ENCODE measurements around the gene MYO5A.

MYO5A gene

DNA sequence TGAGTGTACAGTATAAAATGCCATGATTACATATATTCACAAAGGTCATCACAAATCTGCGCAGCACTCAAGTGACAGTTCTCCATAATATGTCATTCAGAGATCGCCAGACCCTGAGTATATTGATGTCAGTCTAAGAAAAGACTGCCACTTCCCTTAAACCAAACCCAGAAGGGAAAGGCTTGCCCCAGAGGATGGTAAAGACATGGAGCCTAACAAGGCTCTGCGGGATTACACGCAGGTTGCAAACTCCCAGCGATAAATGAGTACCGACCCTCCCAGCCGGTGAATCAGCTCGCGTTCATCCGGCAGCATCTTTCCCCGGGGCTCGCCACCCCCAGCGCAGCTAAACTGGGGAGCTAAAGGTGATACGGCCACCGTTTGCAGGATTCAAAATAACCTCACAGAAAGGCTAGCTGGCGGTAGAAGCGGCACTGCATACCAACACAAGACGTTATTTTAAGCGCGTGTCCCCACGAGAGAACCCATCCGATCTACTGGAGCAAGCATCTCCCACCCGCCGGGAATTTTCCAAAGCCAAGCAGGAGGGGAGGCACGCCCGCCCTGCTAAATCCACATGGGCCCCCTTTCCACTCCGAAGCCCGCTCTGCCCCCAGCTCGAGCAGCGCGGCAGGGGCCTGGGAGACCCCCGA lies 643 bp downstream of the MYO5A start:
- Histone ChIP-seq H3K4me3 (ENCODE audit: control insufficient read depth in 1 of 7, extremely low read depth in 1 of 7, insufficient read depth in 4 of 7, low read depth in 2 of 7, low read length in 6 of 7) (peak overlapping the region; percentile 42 to 84 (median 74)), H3K27ac (ENCODE audit: insufficient read depth in 1 of 2, low read depth in 1 of 2, low read length in 2 of 2, poor library complexity in 1 of 2, severe bottlenecking in 2 of 2) (peak overlapping the region in 1 of 2 experiments; percentile 50), H3K9me3 (ENCODE audit: control extremely low read depth in 1 of 5, control insufficient read depth in 4 of 5, insufficient read depth in 2 of 5, low read depth in 1 of 5, low read length in 4 of 5) (no peaks in the 10 kb centered on the region), H3K27me3 (replicated peaks in 2 of 5; ENCODE audit: control insufficient read depth in 4 of 5, insufficient read depth in 5 of 5, low read length in 4 of 5) (peaks cover 0 to 19% (median 8%) of the 10 kb centered on the region in 5 experiments), H3K36me3 (ENCODE audit: control insufficient read depth in 4 of 4, insufficient read depth in 4 of 4, low read length in 3 of 4) (no peaks in the 10 kb centered on the region), H3K4me1 (ENCODE audit: control extremely low read depth in 1 of 4, control insufficient read depth in 4 of 4, insufficient read depth in 4 of 4, low read length in 3 of 4) (peaks cover 9 to 21% (median 16%) of the 10 kb centered on the region in 4 experiments)
- ChIA-PET POLR2A (interaction anchor here (0.6 kb wide), 2 partner anchors 61 to 90 kb away, joined by 3 read pairs; no protein-coding TSS in a partner anchor), CTCF (interaction anchor here (0.9 to 1.5 kb wide), 7 partner anchors 31 to 271 kb away, joined by 3 to 6 read pairs (median 4); no protein-coding TSS in a partner anchor)
- peak in 1 of 3 donors; percentile 21 for DNase-seq
- WGBS (ENCODE audit: insufficient coverage), result 3% methylated on average over 30 of the region's 32 CpGs

DNA sequence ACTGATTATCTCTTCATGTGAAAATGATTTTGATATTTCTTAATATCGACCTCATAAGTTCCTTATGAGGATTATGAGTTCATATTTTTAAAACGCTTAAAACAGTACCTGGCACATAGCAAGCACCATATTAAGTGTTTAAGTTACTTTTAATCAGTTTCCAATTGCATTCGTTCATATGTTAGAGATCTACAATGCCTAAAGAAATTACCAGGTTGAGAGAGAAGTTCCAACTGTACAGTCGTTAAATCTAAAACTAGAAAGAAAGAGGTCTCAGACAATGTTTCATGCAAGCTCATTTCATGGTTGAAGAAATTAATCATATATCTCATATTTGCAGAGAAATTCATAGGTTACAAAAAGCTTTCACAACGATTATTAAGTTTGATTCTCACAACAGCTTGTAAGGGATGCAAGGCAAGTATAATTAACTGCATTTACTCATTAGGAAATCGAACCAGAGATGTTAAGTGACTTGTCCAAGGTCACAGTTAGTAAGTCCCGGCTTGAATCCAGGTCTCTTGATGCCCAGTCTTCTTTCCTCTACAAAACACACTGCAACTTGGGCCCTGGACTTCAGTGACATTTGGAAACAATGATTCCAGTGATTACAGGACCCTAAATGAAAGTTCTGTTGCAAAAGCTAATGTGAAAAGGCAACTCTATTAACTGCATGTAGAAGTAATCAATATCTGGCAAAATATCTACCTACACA lies 1.3 kb downstream of the MYO5A start:
- H3K9me3 ChIP-seq (ENCODE audit: control extremely low read depth in 1 of 5, control insufficient read depth in 4 of 5, insufficient read depth in 2 of 5, low read depth in 1 of 5, low read length in 4 of 5), result no peaks in the 10 kb centered on the region
- POLR2A ChIA-PET, result no interaction called here
- WGBS (ENCODE audit: insufficient coverage), result 89% methylated on average over 4 of the region's 7 CpGs
- H3K4me3 ChIP-seq (ENCODE audit: control insufficient read depth in 1 of 7, extremely low read depth in 1 of 7, insufficient read depth in 4 of 7, low read depth in 2 of 7, low read length in 6 of 7), result peak overlapping the region in 6 of 7 experiments; percentile 71 to 84 (median 76)
- CTCF ChIA-PET, result interaction anchor here (1.0 to 1.5 kb wide), 5 partner anchors 24 to 270 kb away, joined by 3 to 5 read pairs (median 4); no protein-coding TSS in a partner anchor
- H3K27ac ChIP-seq (ENCODE audit: insufficient read depth in 1 of 2, low read depth in 1 of 2, low read length in 2 of 2, poor library complexity in 1 of 2, severe bottlenecking in 2 of 2), result no peak overlapping the region
- H3K36me3 ChIP-seq (ENCODE audit: control insufficient read depth in 4 of 4, insufficient read depth in 4 of 4, low read length in 3 of 4), result no peaks in the 10 kb centered on the region
- no peak for DNase-seq
- H3K27me3 ChIP-seq (replicated peaks in 2 of 5; ENCODE audit: control insufficient read depth in 4 of 5, insufficient read depth in 5 of 5, low read length in 4 of 5), result peaks cover 0 to 19% (median 8%) of the 10 kb centered on the region in 5 experiments
- peaks cover 9 to 21% (median 16%) of the 10 kb centered on the region in 4 experiments for H3K4me1 ChIP-seq (ENCODE audit: control extremely low read depth in 1 of 4, control insufficient read depth in 4 of 4, insufficient read depth in 4 of 4, low read length in 3 of 4)

DNA sequence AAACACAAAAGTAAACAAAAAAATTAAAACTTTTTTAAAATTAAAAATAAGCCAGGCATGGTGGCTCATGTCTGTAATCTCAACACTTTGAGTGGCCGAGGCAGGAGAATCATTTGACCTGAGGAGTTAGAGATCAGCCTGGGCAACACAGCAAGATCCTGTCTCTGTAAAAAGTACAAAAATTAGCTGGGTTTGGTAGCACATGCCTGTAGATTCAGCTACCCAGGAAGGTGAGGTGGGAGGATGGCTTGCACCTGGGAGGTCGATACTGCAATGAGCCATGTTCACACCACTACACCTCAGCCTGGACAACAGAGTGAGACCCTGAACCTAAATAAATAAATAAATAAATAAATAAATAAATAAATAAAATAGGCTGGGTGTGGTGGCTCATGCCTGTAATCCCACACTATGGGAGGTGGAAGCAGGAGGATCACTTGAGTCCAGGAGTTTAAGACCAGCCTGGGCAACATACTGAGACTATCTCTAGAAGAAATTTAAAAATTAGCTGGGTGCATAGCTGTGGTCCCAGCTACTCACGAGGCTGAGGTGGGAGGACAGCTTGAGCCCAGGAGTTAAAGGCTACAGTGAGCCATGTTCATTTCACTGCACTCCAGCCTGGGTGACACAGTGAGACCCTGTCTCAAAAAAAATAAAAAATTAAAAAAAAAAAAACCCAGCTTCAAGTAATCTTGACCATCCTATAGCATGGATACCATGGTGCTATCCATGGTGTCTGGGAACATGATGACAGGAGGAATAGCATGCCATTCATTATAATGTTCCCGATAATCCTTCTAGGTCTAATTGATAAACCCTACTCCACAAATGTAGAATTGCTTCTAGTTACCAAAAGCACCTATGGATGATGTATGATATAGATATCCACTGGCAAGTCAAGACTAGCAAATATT lies 4.2 kb downstream of the MYO5A start:
- H3K9me3 ChIP-seq (ENCODE audit: control extremely low read depth in 1 of 5, control insufficient read depth in 4 of 5, insufficient read depth in 2 of 5, low read depth in 1 of 5, low read length in 4 of 5), result no peaks in the 10 kb centered on the region
- peaks cover 0 to 2% (median 0%) of the 10 kb centered on the region in 5 experiments for H3K27me3 ChIP-seq (replicated peaks in 2 of 5; ENCODE audit: control insufficient read depth in 4 of 5, insufficient read depth in 5 of 5, low read length in 4 of 5)
- no peak for DNase-seq
- peaks cover 6 to 13% (median 12%) of the 10 kb centered on the region in 4 experiments for H3K4me1 ChIP-seq (ENCODE audit: control extremely low read depth in 1 of 4, control insufficient read depth in 4 of 4, insufficient read depth in 4 of 4, low read length in 3 of 4)
- H3K36me3 ChIP-seq (ENCODE audit: control insufficient read depth in 4 of 4, insufficient read depth in 4 of 4, low read length in 3 of 4), result no peaks in the 10 kb centered on the region
- H3K27ac ChIP-seq (ENCODE audit: insufficient read depth in 1 of 2, low read depth in 1 of 2, low read length in 2 of 2, poor library complexity in 1 of 2, severe bottlenecking in 2 of 2), result no peak overlapping the region
- ChIA-PET POLR2A (no interaction called here), CTCF (interaction anchor here (0.8 to 1.6 kb wide), 5 partner anchors 15 to 67 kb away, joined by 3 to 5 read pairs (median 3); no protein-coding TSS in a partner anchor)
- 92% methylated on average over 2 of the region's 4 CpGs for WGBS (ENCODE audit: insufficient coverage)
- no peak overlapping the region for H3K4me3 ChIP-seq (ENCODE audit: control insufficient read depth in 1 of 7, extremely low read depth in 1 of 7, insufficient read depth in 4 of 7, low read depth in 2 of 7, low read length in 6 of 7)

DNA sequence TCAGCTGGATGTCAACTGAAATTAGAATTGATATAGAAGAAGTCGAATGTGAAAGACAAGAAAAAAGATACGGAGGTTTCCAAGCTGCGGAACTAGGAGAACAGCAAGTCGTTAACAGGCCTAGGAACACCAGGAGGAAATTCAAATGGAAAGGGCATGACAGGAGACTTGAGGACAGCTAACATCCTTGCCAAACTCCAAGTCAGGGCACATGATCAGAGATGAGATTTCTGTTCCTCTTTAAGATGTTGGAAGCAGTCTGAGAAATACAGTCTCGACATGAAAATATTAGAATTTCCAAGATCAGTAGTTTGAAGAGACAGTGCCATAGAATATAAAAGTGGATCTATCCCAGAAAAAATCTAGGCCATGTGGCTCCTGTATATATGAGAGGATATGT lies 5.0 kb downstream of the MYO5A start:
- no peak overlapping the region for H3K27ac ChIP-seq (ENCODE audit: insufficient read depth in 1 of 2, low read depth in 1 of 2, low read length in 2 of 2, poor library complexity in 1 of 2, severe bottlenecking in 2 of 2)
- H3K36me3 ChIP-seq (ENCODE audit: control insufficient read depth in 4 of 4, insufficient read depth in 4 of 4, low read length in 3 of 4), result no peaks in the 10 kb centered on the region
- no peaks in the 10 kb centered on the region for H3K9me3 ChIP-seq (ENCODE audit: control extremely low read depth in 1 of 5, control insufficient read depth in 4 of 5, insufficient read depth in 2 of 5, low read depth in 1 of 5, low read length in 4 of 5)
- DNase-seq, result no peak
- POLR2A ChIA-PET, result interaction anchor here (0.6 kb wide), 1 partner anchor 183 kb away, joined by 4 read pairs; no protein-coding TSS in a partner anchor
- CTCF ChIA-PET, result interaction anchor here (0.8 to 1.6 kb wide), 3 partner anchors 14 to 66 kb away, joined by 3 to 5 read pairs (median 3); no protein-coding TSS in a partner anchor
- no peak overlapping the region for H3K4me3 ChIP-seq (ENCODE audit: control insufficient read depth in 1 of 7, extremely low read depth in 1 of 7, insufficient read depth in 4 of 7, low read depth in 2 of 7, low read length in 6 of 7)
- WGBS (ENCODE audit: insufficient coverage), result 98% methylated on average over 4 of the region's 5 CpGs
- peaks cover 6 to 18% (median 11%) of the 10 kb centered on the region in 4 experiments for H3K4me1 ChIP-seq (ENCODE audit: control extremely low read depth in 1 of 4, control insufficient read depth in 4 of 4, insufficient read depth in 4 of 4, low read length in 3 of 4)
- no peaks in the 10 kb centered on the region for H3K27me3 ChIP-seq (replicated peaks in 2 of 5; ENCODE audit: control insufficient read depth in 4 of 5, insufficient read depth in 5 of 5, low read length in 4 of 5)

DNA sequence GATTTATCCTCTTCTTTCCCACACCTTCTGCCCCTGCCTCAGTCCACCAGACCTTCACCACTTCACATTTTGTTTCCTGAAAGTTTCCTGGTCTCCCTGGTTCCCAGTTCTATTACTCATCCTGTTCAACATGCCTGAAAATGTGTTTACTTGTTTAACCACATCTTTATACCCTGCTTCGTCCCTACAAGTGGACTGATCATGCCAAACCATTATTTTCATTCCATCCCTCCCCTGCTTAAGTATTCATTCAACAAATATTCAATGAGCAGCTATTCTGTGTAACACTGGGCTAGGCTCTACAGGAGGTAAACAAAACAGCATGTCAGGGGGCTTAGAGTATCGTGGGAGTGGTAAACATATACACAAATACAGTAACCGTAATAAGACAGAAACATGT lies 5.5 kb downstream of the MYO5A start:
- no peak overlapping the region for H3K27ac ChIP-seq (ENCODE audit: insufficient read depth in 1 of 2, low read depth in 1 of 2, low read length in 2 of 2, poor library complexity in 1 of 2, severe bottlenecking in 2 of 2)
- no peak for DNase-seq

DNA sequence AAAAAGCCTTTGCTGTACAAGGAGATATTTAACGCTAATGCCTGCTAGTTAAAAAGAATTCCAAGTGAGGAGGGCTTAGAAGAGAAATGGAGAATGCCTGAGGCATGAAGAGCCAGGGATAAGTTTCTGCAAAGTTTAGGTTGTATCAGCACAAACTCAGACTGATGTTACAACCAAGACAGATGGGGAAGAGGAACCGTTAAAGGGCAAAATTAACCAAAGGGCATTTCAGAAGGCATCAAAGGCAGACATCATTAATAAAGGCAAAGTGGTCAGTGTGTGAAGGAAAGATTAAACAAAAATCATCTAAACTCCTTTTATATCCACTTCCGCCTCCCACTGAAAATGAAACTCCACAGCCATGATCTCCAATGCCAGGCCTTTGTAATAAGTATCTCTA lies 7.0 kb downstream of the MYO5A start:
- ChIA-PET POLR2A (no interaction called here), CTCF (no interaction called here)
- WGBS (ENCODE audit: insufficient coverage), result no CpG with 5 or more reads among the region's 3 CpGs
- Histone ChIP-seq H3K27ac (ENCODE audit: insufficient read depth in 1 of 2, low read depth in 1 of 2, low read length in 2 of 2, poor library complexity in 1 of 2, severe bottlenecking in 2 of 2) (no peak overlapping the region), H3K9me3 (ENCODE audit: control extremely low read depth in 1 of 5, control insufficient read depth in 4 of 5, insufficient read depth in 2 of 5, low read depth in 1 of 5, low read length in 4 of 5) (no peaks in the 10 kb centered on the region), H3K4me3 (ENCODE audit: control insufficient read depth in 1 of 7, extremely low read depth in 1 of 7, insufficient read depth in 4 of 7, low read depth in 2 of 7, low read length in 6 of 7) (no peak overlapping the region), H3K4me1 (ENCODE audit: control extremely low read depth in 1 of 4, control insufficient read depth in 4 of 4, insufficient read depth in 4 of 4, low read length in 3 of 4) (peaks cover 0 to 15% (median 5%) of the 10 kb centered on the region in 4 experiments), H3K36me3 (ENCODE audit: control insufficient read depth in 4 of 4, insufficient read depth in 4 of 4, low read length in 3 of 4) (no peaks in the 10 kb centered on the region), H3K27me3 (replicated peaks in 2 of 5; ENCODE audit: control insufficient read depth in 4 of 5, insufficient read depth in 5 of 5, low read length in 4 of 5) (no peaks in the 10 kb centered on the region)
- DNase-seq, result no peak

More for the DNA sequence above, 5.5 kb downstream of the MYO5A start:
- ChIA-PET POLR2A (interaction anchor here (0.6 kb wide), 1 partner anchor 182 kb away, joined by 4 read pairs; no protein-coding TSS in a partner anchor), CTCF (interaction anchor here (0.9 to 1.6 kb wide), 3 partner anchors 14 to 66 kb away, joined by 3 to 5 read pairs (median 4); no protein-coding TSS in a partner anchor)
- Histone ChIP-seq H3K9me3 (ENCODE audit: control extremely low read depth in 1 of 5, control insufficient read depth in 4 of 5, insufficient read depth in 2 of 5, low read depth in 1 of 5, low read length in 4 of 5) (no peaks in the 10 kb centered on the region), H3K4me3 (ENCODE audit: control insufficient read depth in 1 of 7, extremely low read depth in 1 of 7, insufficient read depth in 4 of 7, low read depth in 2 of 7, low read length in 6 of 7) (no peak overlapping the region), H3K4me1 (ENCODE audit: control extremely low read depth in 1 of 4, control insufficient read depth in 4 of 4, insufficient read depth in 4 of 4, low read length in 3 of 4) (peaks cover 6 to 21% (median 11%) of the 10 kb centered on the region in 4 experiments), H3K27me3 (replicated peaks in 2 of 5; ENCODE audit: control insufficient read depth in 4 of 5, insufficient read depth in 5 of 5, low read length in 4 of 5) (no peaks in the 10 kb centered on the region), H3K36me3 (ENCODE audit: control insufficient read depth in 4 of 4, insufficient read depth in 4 of 4, low read length in 3 of 4) (no peaks in the 10 kb centered on the region)
- WGBS (ENCODE audit: insufficient coverage), result 88% methylated on average over 1 of the region's 3 CpGs
